ENCODE measurements around the gene FBXL3.

FBXL3 gene

DNA sequence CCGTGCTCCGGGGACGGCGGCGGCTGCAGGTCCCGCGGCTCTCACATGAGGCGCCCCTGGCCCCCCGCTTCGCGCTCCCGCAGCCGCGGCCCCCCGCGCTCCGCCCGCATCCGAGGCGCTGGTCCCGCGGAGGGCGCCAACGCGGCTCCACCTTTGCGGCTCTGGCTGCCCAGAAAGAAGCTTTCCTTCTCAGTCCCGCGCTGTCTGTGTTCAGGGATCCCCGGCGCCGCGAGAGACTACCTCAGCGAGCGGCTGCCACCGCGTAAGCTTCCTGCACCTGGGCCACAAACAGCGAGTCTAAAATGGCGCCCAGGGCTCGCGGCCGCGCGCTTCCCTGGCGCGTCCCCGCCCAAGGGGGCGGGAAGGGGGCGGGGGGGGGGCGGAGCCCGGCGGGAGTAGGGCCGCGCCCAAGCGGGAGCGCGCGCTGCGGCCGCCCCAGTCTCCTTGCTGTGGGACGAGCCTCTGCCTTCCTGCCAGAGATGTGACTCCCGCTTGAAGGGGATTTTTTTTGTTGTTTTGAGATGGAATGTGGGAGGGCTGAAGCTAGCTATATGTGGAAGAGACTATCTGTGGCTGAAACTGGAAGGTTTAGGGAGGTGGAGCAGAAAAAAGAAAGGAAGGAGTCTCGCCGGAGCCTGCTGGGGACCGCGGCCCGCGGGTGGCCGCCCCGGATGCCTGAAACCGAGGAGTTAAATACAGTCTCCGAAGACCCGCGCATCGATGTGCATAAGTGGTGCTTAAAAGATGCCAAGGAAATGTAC, at the start of gene FBXL3:
Gene FBXL3, minus strand, starts transcription at position 299 of the 761 bp plus-strand sequence. CDS start 5,299 bp downstream, outside the sequence.
- DNase-seq: peak; percentile 94

GRCh38 chr13:77067519-77067918, 40.6 kb upstream of the FBXL3 start:
- no peak for DNase-seq

- no peak for DNase-seq
Observed at GRCh38 chr13:77065461-77066147, 38.6 kb upstream of the FBXL3 start.

DNA sequence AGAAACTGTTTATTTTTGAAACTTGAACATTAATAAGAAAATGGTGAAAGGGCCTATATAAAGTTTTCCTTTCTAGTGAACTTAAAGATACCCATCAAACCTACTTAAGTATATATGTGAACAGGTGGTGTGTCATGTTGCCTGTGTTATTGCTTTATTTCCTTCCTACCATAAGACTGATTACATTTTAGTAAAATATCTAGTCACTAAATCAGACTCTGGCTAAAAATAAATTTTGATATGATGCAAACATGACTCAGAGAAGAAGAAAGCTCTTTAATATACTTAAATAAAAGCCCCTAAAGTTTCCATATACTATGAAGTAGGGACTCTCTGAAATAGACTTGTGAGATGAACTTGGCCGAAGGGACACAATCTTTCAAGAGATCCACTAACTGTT, 35.1 kb upstream of the FBXL3 start:
- no peak for DNase-seq

DNA sequence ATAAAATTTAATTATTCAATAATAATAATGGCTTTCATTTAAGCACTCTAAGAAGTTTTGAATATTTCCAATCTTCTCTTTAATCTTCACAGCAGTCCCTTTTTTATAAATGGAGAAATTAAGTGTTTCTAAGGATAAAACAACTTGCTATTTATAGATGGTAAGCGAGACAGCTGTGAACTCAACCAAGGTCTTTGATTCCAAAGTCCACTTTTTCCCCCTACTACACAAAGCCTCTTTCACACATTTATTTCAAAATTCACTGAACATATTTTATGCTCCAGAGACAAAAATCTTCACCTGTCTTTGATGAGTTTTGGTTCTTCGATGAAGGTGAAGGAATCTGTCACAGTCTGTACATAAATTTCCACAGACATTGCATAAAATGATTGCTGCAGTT, 34.4 kb upstream of the FBXL3 start:
- no peak for DNase-seq

GRCh38 chr13:77056886-77057285, 29.9 kb upstream of the FBXL3 start:
- DNase-seq: no peak

DNA sequence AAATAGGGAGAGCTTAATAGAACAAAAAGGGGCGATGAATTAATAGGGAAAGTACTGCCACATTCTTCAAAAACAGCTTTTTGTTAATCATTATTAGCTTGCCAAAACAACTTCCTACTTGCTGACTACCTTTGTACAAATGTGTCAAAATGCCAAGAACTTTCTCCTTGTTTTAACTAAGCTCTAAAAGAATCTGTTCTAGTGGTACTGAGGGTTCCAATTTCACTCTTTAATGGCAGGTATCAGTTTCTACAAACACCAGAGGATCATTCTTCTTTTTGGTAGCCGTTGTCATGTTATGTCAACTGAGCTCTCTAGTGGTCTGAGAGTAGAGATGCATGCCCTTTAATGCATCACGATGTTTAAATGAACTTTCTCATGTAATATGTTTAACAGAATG, 29.4 kb upstream of the FBXL3 start:
- DNase-seq: no peak

DNA sequence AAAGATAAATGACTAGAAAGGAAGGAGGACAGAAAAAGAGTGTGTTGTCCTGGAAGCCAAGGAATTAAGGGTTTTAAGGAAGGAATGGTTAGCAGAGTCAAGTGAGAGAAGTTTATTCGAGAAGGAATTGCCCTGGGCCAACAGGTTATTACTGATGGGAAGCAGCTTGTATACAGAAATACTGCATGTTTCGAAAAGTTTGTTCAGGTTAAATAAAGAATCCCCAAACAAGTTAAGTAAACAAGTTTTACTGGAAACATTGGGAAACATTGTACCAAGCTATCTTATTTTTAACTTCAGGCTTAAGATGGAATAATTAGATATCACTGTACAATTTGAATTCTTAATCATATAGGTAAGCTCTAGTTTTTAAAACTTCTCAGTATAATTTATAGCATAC, 28.2 kb upstream of the FBXL3 start:
- DNase-seq: no peak

DNA sequence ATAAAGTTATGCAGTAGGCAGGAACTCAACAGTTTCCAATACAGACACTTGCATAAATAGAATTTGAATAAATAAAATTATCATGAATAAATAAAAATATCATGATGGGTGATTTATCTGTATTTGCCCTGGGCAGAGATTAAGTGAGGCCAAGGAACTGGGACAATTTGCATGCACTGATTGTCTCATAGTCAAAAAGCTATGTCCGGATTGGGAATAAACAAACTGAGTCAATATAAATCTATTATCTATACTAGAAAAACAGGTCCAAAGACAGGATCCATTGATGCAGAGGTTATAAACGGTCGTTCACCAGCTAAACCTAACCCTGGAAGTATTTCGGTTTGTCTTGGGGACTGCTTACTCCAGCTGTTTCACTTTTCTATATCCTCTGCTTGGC, 26.2 kb upstream of the FBXL3 start:
- DNase-seq: no peak

DNA sequence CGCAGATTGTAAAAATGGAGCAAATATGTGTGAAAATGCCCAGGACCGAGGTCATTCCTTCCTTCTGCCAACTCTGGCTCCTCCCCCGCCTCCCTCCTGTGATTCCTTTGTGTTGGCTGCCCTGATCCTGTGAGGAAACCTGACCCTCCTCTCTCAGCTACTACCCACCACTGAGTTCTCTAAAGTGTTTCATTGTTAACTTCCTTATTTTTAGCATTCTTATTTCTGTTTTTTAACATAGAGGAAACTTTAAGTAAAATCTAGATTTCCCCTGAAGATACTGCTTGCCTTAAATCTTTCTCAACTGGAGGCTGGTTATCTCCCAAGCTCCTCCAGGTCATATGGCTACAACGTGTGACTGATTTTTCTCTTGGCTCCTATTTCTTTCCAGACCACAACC, 21.7 kb upstream of the FBXL3 start:
- DNase-seq: no peak

- no peak for DNase-seq
Observed at GRCh38 chr13:77047649-77048343, 20.8 kb upstream of the FBXL3 start.

DNA sequence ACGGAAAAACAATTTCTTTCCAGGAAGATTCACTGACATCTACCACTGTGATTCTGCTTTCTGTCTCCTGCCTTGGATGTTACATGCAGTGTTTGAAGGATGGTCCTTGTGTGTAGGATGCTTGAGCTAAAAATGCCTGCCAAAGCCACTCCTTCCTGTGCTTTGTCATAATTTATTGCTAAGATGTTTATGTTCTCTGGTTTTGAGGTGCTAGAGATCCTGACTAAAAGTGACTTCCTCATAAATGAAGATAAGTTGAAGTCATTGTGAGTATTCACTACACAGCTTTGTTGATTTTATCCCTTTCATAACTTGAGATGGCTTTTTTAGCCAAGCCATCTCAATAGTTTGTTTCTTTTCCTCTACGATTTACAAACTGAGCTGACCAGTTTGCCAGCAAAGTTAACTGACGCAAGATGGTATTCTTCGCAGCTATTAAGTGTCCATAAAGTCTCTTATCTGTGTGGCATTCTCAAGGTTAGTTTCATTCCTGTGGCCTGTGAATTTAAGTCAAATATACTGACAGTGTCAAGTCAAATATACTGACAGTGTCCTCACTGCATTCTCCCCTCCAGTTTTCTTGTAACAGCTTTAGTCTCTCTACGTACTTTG, 15.7 kb upstream of the FBXL3 start:
- DNase-seq: no peak

- DNase-seq: no peak
Observed at GRCh38 chr13:77040835-77041234, 13.9 kb upstream of the FBXL3 start.

- DNase-seq: no peak
Observed at GRCh38 chr13:77040076-77040475, 13.1 kb upstream of the FBXL3 start.

GRCh38 chr13:77038907-77039480, 12.0 kb upstream of the FBXL3 start:
- no peak for DNase-seq

- no peak for DNase-seq
Observed at GRCh38 chr13:77036279-77036678, 9.3 kb upstream of the FBXL3 start.

DNA sequence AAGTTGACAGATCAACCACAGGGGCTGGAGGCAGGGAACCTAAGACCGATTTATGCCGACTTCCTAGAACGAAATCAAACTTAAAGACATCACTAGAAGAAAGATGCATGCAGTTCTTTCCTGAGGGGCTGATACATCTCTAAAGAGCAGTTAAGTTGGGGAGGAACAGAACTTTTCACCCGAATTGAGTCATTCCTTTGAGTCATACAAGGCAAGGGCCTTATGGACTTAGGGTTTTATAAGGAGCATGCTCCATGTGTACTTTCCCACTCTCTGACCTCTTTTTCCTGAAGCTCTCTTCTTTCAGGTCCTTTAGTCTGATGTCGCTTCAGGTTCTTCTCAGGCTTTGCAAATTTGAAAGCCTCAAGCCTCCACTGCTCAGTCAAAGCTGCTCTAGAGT, 7.9 kb upstream of the FBXL3 start:
- no peak for DNase-seq

DNA sequence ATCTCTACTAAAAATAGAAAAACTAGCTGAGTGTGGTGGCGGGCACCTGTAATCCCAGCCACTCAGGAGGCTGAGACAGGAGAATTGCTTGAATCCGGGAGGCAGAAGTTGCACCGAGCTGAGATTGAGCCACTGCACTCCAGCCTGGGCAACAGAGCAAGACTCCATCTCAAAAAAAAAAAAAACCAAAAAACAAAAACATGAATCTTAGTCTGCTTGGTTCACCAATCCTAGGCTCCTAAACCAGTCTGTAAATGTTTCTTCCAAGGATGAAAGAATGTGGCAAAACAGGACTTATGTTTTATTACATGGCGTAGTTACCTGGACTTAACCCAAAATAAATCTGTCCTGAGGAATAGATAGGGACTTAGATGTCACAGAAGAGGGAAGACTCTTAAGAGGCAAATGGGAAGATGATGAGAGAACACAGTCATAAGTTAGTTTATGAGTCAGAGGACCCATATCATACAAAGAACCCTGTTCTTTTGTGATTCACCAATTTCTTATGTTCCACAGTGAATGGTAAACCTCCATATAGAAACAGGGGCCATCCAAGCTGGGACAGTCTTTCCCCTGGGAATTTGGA, 6.9 kb upstream of the FBXL3 start:
- DNase-seq: no peak

GRCh38 chr13:77031656-77032243, 4.8 kb upstream of the FBXL3 start:
- no peak for DNase-seq

- no peak for DNase-seq
Observed at GRCh38 chr13:77029436-77029835, 2.5 kb upstream of the FBXL3 start.

DNA sequence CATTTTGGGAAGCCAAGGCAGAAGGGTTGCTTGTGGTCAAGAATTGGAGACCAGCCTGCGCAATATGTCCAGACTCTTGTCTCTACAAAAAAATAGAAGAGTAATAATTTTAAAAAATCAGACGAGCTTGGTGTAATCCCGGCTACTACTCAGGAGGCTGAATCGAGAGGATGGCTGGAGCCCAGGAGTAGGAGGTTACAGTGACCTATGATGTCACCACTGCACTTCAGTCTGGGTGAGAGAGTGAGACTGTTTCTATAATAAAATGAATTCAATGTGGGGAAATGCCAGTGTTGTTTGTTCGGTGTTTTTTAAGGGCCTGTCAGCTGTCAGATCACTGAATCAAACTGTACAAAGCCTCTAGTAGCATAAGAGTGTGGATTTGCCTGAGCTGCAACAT, 1.2 kb upstream of the FBXL3 start:
- no peak for DNase-seq

- peak; percentile 83 for DNase-seq
Observed at GRCh38 chr13:77026255-77026860, 601 bp downstream of the FBXL3 start.
